ENCODE data around the gene AP4S1.

DNA sequence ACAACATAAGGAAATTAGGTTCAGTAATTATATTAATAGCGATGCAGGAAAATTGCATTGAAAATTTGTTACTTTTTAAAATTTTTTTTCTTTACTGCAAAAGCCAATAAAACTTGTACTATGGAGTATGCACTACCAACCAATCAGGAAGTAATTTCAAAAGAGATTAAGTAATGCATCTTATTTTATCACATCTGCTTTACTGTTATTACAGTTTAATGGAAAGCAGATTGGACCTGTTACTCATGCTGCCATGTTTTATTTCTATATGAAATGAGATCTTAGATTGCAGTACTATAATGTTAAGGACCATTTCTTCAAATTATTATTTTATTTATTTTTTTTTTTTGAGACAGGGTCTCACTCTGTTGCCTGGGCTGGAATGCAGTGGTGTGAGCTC lies 2.4 kb downstream of the AP4S1 start:
- TF ChIP-seq GATA2 (IDR thresholded peaks at IDR 0.05; ENCODE audit: low read depth, low read length) (no peak), GATA3 (IDR thresholded peaks at IDR 0.05; ENCODE audit: low read depth, low read length) (no peak)
